Pancreas (tissue), 10 donors: ENCODE measurements around the gene NANP. TPM values are rescaled to one million over a fixed set of nuclear protein-coding genes. Genes with fewer than 3 reads are reported as not detected.
"Not testable (repeated sequence)": the region's sequence is repeated elsewhere in the genome, so short reads cannot be mapped to it uniquely, and the experiment has no call there.

ENCODE experiments used
- ATAC-seq, 4 donors: fragments of 200-7000 bp; cut with Tn5 transposase; one replicate each; pipeline versions ENCODE4 v1.8.0 to v1.9.1; 2020; ENCODE audit warnings: mild to moderate bottlenecking in 4 of 4, moderate library complexity in 4 of 4
- DNase-seq, 6 donors: peaks; one replicate each; pipeline ENCODE4 v3.0.0-alpha.2; 2020
- FAIRE-seq: peaks from 2 replicates; lab custom pipeline; 2012; peaks lifted over from hg19 to GRCh38; lab: Jason Lieb, UNC
- H3K27ac ChIP-seq, 4 donors: fragments of 200-600 bp; sonication (generic); 1 replicate in 3 of 4; 2 replicates in 1 of 4; pipeline versions ENCODE4 v1.5.0 to v1.8.0; 2020
- H3K27me3 ChIP-seq, 4 donors: fragments of 200-600 bp; one replicate each; pipeline ENCODE4 v1.8.0; 2021
- H3K36me3 ChIP-seq, 3 donors: fragments of 200-600 bp; sonication (generic) in 1 of 3; one replicate each; pipeline versions ENCODE4 v1.5.0 to v1.8.0; 2020 to 2021
- H3K4me1 ChIP-seq, 3 donors: fragments of 200-600 bp; one replicate each; pipeline ENCODE4 v1.8.0; 2021
- H3K4me3 ChIP-seq, 4 donors: fragments of 200-600 bp; sonication (generic) in 2 of 4; one replicate each; pipeline versions ENCODE4 v1.5.0 to v1.8.0; 2020 to 2021
- H3K9me3 ChIP-seq, 4 donors: fragments of 200-600 bp; one replicate each; pipeline ENCODE4 v1.8.0; 2021
- WGBS, 2 donors: extraction: QIAGEN DNeasy Blood & Tissue Kit; methylation state at CpG; one replicate each; pipeline ENCODE4 v1.1.7; 2013; 5-methylcytosine and 5-hydroxymethylcytosine counted together
- intact Hi-C, 3 donors: fragments of 100-400 bp; cut with DNase I; formaldehyde crosslinking; loops; one replicate each; pipeline versions ENCODE4 v1.11.1 to v1.14.2; 2022
- polyA plus RNA-seq, 2 donors: library from polyadenylated mRNA; stranded (reverse); fragments of 200-250 nt; gene quantifications; one replicate each; pipeline ENCODE4 v1.2.3, GENCODE V29; 2013
- total RNA-seq, 6 donors: library from RNA; stranded (reverse); fragmentation: NEBNext Ultra II Directional in 4 of 6; extraction: Animal tissue kit (Norgen Biotek cat#: 25700) in 4 of 6; gene quantifications; one replicate each; pipeline versions ENCODE4 v1.2.1 to v1.2.4, GENCODE V29; 2021 to 2023
- TF ChIP-seq, protein P1 (sequence below), 4 donors: fragments of 200-600 bp; sonication (generic) in 3 of 4; IDR thresholded peaks; one replicate each; pipeline versions ENCODE4 v1.5.0 to v1.8.0; 2021; ENCODE audit warnings: antibody characterized with exemption in 4 of 4
- donor health status: healthy with polysubstance abuse.
- donor health status: DM: no; HTN: no; CAD: no; lungs with moderate emphysema.
- donor health status: DM: no; HTN: no; CAD: no.
- donor health status: control.
- donor health status: control.
- donor health status: Bipolar disorder and iron deficiency.
- donor health status: DM: yes; HTN: yes; CAD: no.
- donor health status: DM: no; HTN: no; CAD: no.
- donor health status: DM: no; HTN: no; CAD: no.
- donor health status: DM: yes; HTN: yes; CAD: no.

Gene NANP
- total and polyA plus RNA-seq, 8 donors: 1.0 to 2.5 (median 1.6) TPM

DNA sequence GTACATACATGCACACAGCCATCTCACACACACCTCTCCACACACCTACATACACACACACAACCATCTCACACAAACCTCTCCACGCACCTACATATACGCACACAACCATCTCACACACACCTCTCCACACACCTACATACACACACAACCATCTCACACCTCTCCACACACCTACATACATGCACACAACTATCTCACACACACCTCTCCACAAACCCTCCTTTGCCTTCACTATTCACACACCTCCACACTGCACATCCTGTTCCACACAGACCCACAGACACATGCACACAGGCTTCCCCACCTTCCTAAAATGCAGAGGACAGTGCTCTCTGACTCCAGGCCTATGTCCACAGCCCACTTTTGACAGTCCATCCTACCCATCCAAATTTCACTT lies 22.2 kb downstream of the NANP start:
- FAIRE-seq (no peak), DNase-seq (no peak), ATAC-seq (no peak)
- Histone ChIP-seq H3K36me3 (no peaks in the 10 kb centered on the region), H3K9me3 (no peaks in the 10 kb centered on the region), H3K4me1 (no peaks in the 10 kb centered on the region), H3K27ac (no peak overlapping the region), H3K4me3 (no peak overlapping the region), H3K27me3 (no peaks in the 10 kb centered on the region)
- TF ChIP-seq, protein P1, sequence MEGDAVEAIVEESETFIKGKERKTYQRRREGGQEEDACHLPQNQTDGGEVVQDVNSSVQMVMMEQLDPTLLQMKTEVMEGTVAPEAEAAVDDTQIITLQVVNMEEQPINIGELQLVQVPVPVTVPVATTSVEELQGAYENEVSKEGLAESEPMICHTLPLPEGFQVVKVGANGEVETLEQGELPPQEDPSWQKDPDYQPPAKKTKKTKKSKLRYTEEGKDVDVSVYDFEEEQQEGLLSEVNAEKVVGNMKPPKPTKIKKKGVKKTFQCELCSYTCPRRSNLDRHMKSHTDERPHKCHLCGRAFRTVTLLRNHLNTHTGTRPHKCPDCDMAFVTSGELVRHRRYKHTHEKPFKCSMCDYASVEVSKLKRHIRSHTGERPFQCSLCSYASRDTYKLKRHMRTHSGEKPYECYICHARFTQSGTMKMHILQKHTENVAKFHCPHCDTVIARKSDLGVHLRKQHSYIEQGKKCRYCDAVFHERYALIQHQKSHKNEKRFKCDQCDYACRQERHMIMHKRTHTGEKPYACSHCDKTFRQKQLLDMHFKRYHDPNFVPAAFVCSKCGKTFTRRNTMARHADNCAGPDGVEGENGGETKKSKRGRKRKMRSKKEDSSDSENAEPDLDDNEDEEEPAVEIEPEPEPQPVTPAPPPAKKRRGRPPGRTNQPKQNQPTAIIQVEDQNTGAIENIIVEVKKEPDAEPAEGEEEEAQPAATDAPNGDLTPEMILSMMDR (IDR thresholded peaks at IDR 0.05): no peak
- WGBS, 2 donors: 63 to 68% methylated on average over 2 of the region's 2 CpGs
- intact Hi-C loops: no loop called here

DNA sequence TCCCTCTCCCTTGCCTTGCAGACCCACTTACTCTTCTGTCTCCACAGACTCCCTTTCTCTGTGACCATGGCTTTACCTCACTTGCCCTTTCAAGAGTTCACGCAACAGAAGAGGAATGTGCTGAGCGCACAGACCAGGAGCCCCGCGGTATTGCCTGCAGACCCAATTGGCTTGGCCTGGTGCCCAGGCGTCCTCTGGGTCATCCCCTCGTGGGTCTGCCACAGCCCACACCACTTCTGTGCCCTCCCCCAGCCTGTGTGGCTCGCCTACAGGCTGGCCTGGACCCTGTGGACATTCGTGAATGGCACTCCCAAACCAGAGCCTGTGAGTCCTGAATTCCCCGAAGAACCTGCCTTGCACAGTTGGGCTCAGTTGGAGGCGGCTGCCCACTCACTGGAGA lies 23.2 kb downstream of the NANP start:
- TF ChIP-seq, protein P1 (IDR thresholded peaks at IDR 0.05): no peak
- intact Hi-C loops: no loop called here
- no peaks in the 10 kb centered on the region for H3K9me3 ChIP-seq
- WGBS, 2 donors: 71 to 78% methylated on average over 10 of the region's 10 CpGs
- H3K27me3 ChIP-seq: no peaks in the 10 kb centered on the region
- ATAC-seq (no peak), DNase-seq (peak in 1 of 6 donors; percentile 47), FAIRE-seq (no peak)
- H3K4me3 ChIP-seq: no peak overlapping the region
- H3K4me1 ChIP-seq: no peaks in the 10 kb centered on the region
- H3K27ac ChIP-seq: no peak overlapping the region
- H3K36me3 ChIP-seq: no peaks in the 10 kb centered on the region

DNA sequence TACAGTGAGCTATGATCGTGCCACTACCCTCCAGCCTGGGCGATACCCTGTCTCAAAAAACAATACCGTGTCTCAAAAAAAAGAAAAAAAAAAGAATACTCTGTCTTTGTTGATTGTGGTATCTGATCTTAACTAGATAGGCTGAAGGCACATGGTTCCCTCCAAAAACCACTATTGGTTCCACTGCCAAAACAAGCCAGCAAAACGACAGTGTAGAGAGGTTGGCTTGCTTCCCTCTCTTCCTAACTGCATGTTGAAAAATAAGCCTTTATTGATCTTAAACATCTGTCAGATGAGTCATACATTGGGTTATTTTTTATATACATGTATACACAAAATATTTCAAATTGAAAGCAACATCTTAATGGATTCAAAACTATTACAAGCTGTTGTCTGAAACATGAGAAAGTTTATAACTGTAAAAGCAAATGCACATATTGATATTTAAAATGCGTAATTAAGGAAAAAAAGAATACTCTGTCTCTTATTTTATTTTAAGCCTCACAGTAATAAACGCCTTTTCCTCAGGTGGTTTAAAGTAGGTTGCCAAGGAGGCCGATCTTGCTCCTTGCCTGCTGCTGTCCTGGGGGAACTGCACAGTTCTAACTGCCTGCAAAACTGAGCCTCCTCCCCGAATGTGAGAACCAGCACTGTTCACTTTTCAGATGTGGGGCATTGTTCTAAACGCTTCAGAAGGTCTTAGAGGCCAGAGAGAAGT lies 31.5 kb downstream of the NANP start:
- H3K27ac ChIP-seq: no peak overlapping the region
- ATAC-seq (no peak), DNase-seq (no peak), FAIRE-seq (no peak)
- intact Hi-C loops: no loop called here
- TF ChIP-seq, protein P1 (IDR thresholded peaks at IDR 0.05): no peak
- no peaks in the 10 kb centered on the region for H3K4me1 ChIP-seq
- H3K9me3 ChIP-seq: no peaks in the 10 kb centered on the region
- H3K4me3 ChIP-seq: no peak overlapping the region
- no peaks in the 10 kb centered on the region for H3K36me3 ChIP-seq
- WGBS, 2 donors: 56 to 59% methylated on average over 9 of the region's 9 CpGs
- H3K27me3 ChIP-seq: no peaks in the 10 kb centered on the region

DNA sequence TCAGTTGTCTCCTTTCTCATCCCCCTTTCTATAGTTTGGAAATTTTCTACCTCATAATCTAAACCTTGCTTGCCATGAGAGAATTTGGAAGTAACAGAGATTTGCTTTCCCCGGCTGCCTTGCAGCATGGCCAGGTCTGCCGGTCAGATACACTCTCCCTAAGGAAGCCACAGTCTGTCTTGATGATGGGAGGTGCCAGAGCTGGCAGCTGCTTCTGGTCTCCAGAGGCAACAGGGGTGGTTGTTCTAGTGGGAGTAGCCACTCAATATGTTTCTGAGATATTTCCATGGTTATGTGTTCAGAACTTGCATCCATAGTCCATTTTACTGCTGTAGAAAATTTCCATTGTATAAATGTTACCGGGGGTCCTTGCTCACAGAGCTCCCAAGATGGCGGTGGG lies 33.0 kb downstream of the NANP start:
- H3K36me3 ChIP-seq, ATAC-seq, H3K27ac ChIP-seq, FAIRE-seq, DNase-seq, H3K27me3 ChIP-seq, H3K4me3 ChIP-seq, H3K9me3 ChIP-seq, intact Hi-C loops, H3K4me1 ChIP-seq: not testable (repeated sequence)
- 90 to 98% methylated on average over 4 of the region's 4 CpGs for WGBS, 2 donors

DNA sequence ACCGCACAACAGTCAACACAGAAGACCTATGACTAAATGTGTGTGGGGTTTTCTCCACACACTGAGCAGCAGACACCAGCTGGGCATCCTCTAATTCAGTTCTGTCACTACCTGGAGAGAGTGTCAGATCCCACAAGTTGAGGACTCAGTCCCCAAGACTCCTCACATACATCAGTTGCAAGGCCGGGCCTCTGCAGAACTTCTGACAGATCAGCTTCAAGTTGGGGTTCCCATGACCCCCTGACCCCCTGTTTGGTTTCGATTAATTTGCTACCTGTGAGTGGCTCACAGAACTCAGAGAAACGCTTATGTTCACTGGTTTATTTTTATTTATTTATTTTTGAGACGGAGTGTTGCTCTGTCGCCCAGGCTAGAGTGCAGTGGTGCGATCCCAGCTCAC lies 35.3 kb downstream of the NANP start:
- H3K9me3 ChIP-seq: no peaks in the 10 kb centered on the region

More for the DNA sequence above, 35.3 kb downstream of the NANP start:
- no peak overlapping the region for H3K4me3 ChIP-seq
- 86 to 94% methylated on average over 7 of the region's 7 CpGs for WGBS, 2 donors
- DNase-seq (no peak), FAIRE-seq (no peak), ATAC-seq (no peak)
- H3K27ac ChIP-seq: no peak overlapping the region
- H3K36me3 ChIP-seq: no peaks in the 10 kb centered on the region
- H3K4me1 ChIP-seq: no peaks in the 10 kb centered on the region
- no peaks in the 10 kb centered on the region for H3K27me3 ChIP-seq
- intact Hi-C loops: no loop called here
- TF ChIP-seq, protein P1 (IDR thresholded peaks at IDR 0.05): no peak
